Transverse colon (tissue), 4 donors: Measurements from ENCODE around the gene ABHD16B. TPM values are rescaled to one million over a fixed set of nuclear protein-coding genes. Genes with fewer than 3 reads are reported as not detected.

Experiments
- DNase-seq: peaks from one replicate; pipeline ENCODE4 v3.0.0-alpha.2; 2019
- H3K27ac ChIP-seq, 4 donors: fragments of 200-600 bp; sonication (generic); 2 replicates each; pipeline ENCODE4 v1.5.1; 2016 to 2018; ENCODE audit warnings: inconsistent platforms in 4 of 4
- H3K27me3 ChIP-seq: fragments of 200-600 bp; sonication (generic); 2 replicates; pipeline ENCODE4 v1.5.1; 2017; ENCODE audit warnings: inconsistent platforms
- H3K36me3 ChIP-seq, 4 donors: fragments of 200-600 bp; sonication (generic); 2 replicates each; pipeline ENCODE4 v1.5.1; 2017 to 2019; ENCODE audit warnings: inconsistent platforms in 4 of 4
- H3K4me1 ChIP-seq, 4 donors: fragments of 200-600 bp; sonication (generic); 2 replicates each; pipeline ENCODE4 v1.5.1; 2017 to 2020; ENCODE audit warnings: inconsistent platforms in 4 of 4
- H3K4me3 ChIP-seq, 4 donors: fragments of 200-600 bp; sonication (generic); 1 replicate in 1 of 4; 2 replicates in 3 of 4; pipeline versions ENCODE4 v1.5.1 to v1.6.1; 2017 to 2019; ENCODE audit warnings: inconsistent platforms in 4 of 4
- H3K9me3 ChIP-seq, 2 donors: fragments of 200-600 bp; sonication (generic); 2 replicates each; pipeline ENCODE4 v1.5.1; 2017 to 2019; ENCODE audit warnings: inconsistent platforms in 2 of 2
- CTCF ChIP-seq, 5 experiments: fragments of 200-600 bp in 3 of 5; fragments of 450-650 bp in 2 of 5; sonication (generic) in 3 of 5; IDR thresholded peaks; 1 replicate in 2 of 5; 2 replicates in 3 of 5; pipeline ENCODE4 v1.5.1; 2016 to 2017; ENCODE audit warnings: antibody characterized with exemption in 5 of 5, inconsistent platforms in 3 of 5, mild to moderate bottlenecking in 2 of 5, moderate library complexity in 1 of 5
- EP300 ChIP-seq: sonication (generic); formaldehyde crosslinking; IDR thresholded peaks from one replicate; pipeline ENCODE4 v1.6.1; 2017; ENCODE audit warnings: antibody characterized with exemption, low read depth
- POLR2A ChIP-seq: fragments of 450-650 bp; IDR thresholded peaks from one replicate; pipeline ENCODE4 v1.6.1; 2016; ENCODE audit warnings: antibody characterized with exemption, mild to moderate bottlenecking, moderate library complexity
- POLR2AphosphoS5 ChIP-seq, 3 donors: sonication (generic); formaldehyde crosslinking; IDR thresholded peaks; one replicate each; pipeline ENCODE4 v1.6.1; 2016; ENCODE audit warnings: antibody characterized with exemption in 3 of 3
- WGBS, 2 donors: methylation state at CpG; one replicate each; pipeline ENCODE4 v1.1.5; 2018; ENCODE audit warnings: low coverage in 1 of 2; 5-methylcytosine and 5-hydroxymethylcytosine counted together
- in situ Hi-C, 4 donors: fragments of 200-750 bp; cut with MboI; loops; one replicate each; pipeline versions ENCODE4 v1.15.0 to v1.15.1; 2017; ENCODE audit warnings: low sequenced_read_pairs in 3 of 4, low pct_ligation_motif_present in 1 of 4, low pct_unique_long_range_greater_than_20kb in 1 of 4
- intact Hi-C: fragments of 100-400 bp; cut with DNase I; formaldehyde crosslinking; loops from one replicate; pipeline ENCODE4 v1.15.1; 2023; ENCODE audit warnings: low total_unique reads
- total RNA-seq, 4 donors: library from RNA; depleted of rRNA; stranded (reverse); fragments of >200 nt; gene quantifications; one replicate each; pipeline ENCODE4 v1.1.0, GENCODE V29; 2016

The ABHD16B gene
- total RNA-seq, 4 donors from 2014 or later: not detected

GRCh38 chr20:63894358-63895201, 33.3 kb downstream of the ABHD16B start, which contains the start of gene DNAJC5:
Gene DNAJC5 (plus strand): TSS chr20:63895126. CDS start chr20:63928346, 33,220 bp downstream.
- in situ Hi-C loops: no loop called here
- intact Hi-C loops: loop anchor here (1.0 kb wide), 1 partner anchor 46 kb away; no protein-coding TSS in a partner anchor
- TF ChIP-seq CTCF (IDR thresholded peaks at IDR 0.05) (no peak), POLR2AphosphoS5 (IDR thresholded peaks at IDR 0.05) (peak; percentile 51 to 77 (median 75)), EP300 (no peak)

GRCh38 chr20:63895202-63895951, 34.1 kb downstream of the ABHD16B start:
- no peaks in the 10 kb centered on the region for H3K9me3 ChIP-seq
- peak overlapping the region; percentile 85 to 94 (median 92) for H3K27ac ChIP-seq
- peak overlapping the region; percentile 63 to 86 (median 78) for H3K4me3 ChIP-seq
- WGBS, 2 donors: 0% methylated on average over 1 to 15 of the region's 87 CpGs
- in situ Hi-C loops: no loop called here
- intact Hi-C loops: loop anchor here (1.0 kb wide), 1 partner anchor 45 kb away; no protein-coding TSS in a partner anchor
- peaks cover 0 to 4% (median 0%) of the 10 kb centered on the region in 4 donors for H3K36me3 ChIP-seq
- no peak for TF ChIP-seq POLR2AphosphoS5 (IDR thresholded peaks at IDR 0.05)
- TF ChIP-seq CTCF (IDR thresholded peaks at IDR 0.05): no peak
- TF ChIP-seq POLR2A: no peak
- no peak for TF ChIP-seq EP300
- H3K27me3 ChIP-seq: no peaks in the 10 kb centered on the region
- H3K4me1 ChIP-seq: peaks cover 16 to 48% (median 25%) of the 10 kb centered on the region in 4 donors
- DNase-seq: no peak

More at GRCh38 chr20:63894358-63895201, 33.3 kb downstream of the ABHD16B start, which contains the start of gene DNAJC5:
- Histone ChIP-seq H3K36me3 (peaks cover 0 to 10% (median under 1%) of the 10 kb centered on the region in 4 donors), H3K27ac (peak within 1 kb of the TSS; percentile 85 to 94 (median 92)), H3K4me3 (peak within 1 kb of the TSS; percentile 63 to 86 (median 78)), H3K9me3 (no peaks in the 10 kb centered on the region), H3K27me3 (no peaks in the 10 kb centered on the region), H3K4me1 (peaks cover 16 to 42% (median 25%) of the 10 kb centered on the region in 4 donors)
- WGBS, 2 donors: 3% methylated on average over 79 of the region's 82 CpGs; no CpG with 5 or more reads in 1 of the 2 donors
- peak; percentile 97 for DNase-seq

GRCh38 chr20:63895952-63896263, 34.6 kb downstream of the ABHD16B start:
- in situ Hi-C loops: no loop called here
- intact Hi-C loops: loop anchor here (1.0 kb wide), 1 partner anchor 44 kb away; no protein-coding TSS in a partner anchor
- 0 to 1% methylated on average over 4 to 5 of the region's 5 CpGs for WGBS, 2 donors

More at GRCh38 chr20:63895952-63896263, 34.6 kb downstream of the ABHD16B start:
- H3K36me3 ChIP-seq: no peaks in the 10 kb centered on the region
- H3K27ac ChIP-seq: peak overlapping the region; percentile 85 to 94 (median 92)
- peak overlapping the region; percentile 63 to 86 (median 78) for H3K4me3 ChIP-seq
- no peaks in the 10 kb centered on the region for H3K27me3 ChIP-seq
- no peak for DNase-seq
- TF ChIP-seq EP300: no peak
- no peak for TF ChIP-seq POLR2A
- no peak for TF ChIP-seq CTCF (IDR thresholded peaks at IDR 0.05)
- TF ChIP-seq POLR2AphosphoS5 (IDR thresholded peaks at IDR 0.05): no peak
- H3K9me3 ChIP-seq: no peaks in the 10 kb centered on the region
- H3K4me1 ChIP-seq: peaks cover 16 to 48% (median 26%) of the 10 kb centered on the region in 4 donors
